GM19351 (cell line): ENCODE results near the gene GPATCH2.

Experiments used
- ATAC-seq: cut with Tn5 transposase; IDR thresholded peaks from one replicate; pipeline ENCODE4 v1.9.1; 2021; ENCODE audit warnings: mild to moderate bottlenecking, moderate library complexity; ENCODE audit not compliant: unreplicated experiment

The GPATCH2 gene

GRCh38 chr1:217379336-217379735 is 251.6 kb downstream of the GPATCH2 start:
- no peak for ATAC-seq
